HEK293 (cell line): Measurements from ENCODE around the gene ANAPC5.

ENCODE experiments used
- CTCF ChIA-PET: fragments of 350-600 bp; formaldehyde crosslinking; extraction: SDS; loops from one replicate; lab custom pipeline; 2021; ENCODE audit warnings: antibody characterized with exemption; lab: Yijun Ruan, JAX
- POLR2A ChIA-PET: fragments of 300-600 bp; formaldehyde crosslinking; extraction: SDS; loops from one replicate; lab custom pipeline; 2020; ENCODE audit warnings: antibody characterized with exemption, inconsistent platforms; lab: Yijun Ruan, JAX
- H3K27ac ChIP-seq: fragments of 200-500 bp; sonication (Bioruptor generic); 2 replicates; pipeline ENCODE4 v1.5.1; 2014; ENCODE audit warnings: low read depth, low read length, control low read depth, inconsistent platforms; ENCODE audit errors: extremely low read depth
- H3K36me3 ChIP-seq, 2 experiments: fragments of 200-500 bp in 1 of 2; sonication (Bioruptor generic) in 1 of 2; 1 replicate in 1 of 2; 2 replicates in 1 of 2; pipeline ENCODE4 v1.5.1; 2014 to 2017; ENCODE audit warnings: inconsistent platforms in 2 of 2, low read length in 2 of 2; ENCODE audit not compliant: control insufficient read depth in 2 of 2, insufficient read depth in 1 of 2
- H3K4me1 ChIP-seq: fragments of 200-500 bp; sonication (Bioruptor generic); 2 replicates; pipeline ENCODE4 v1.5.1; 2014; ENCODE audit warnings: mild to moderate bottlenecking, low read length, inconsistent platforms; ENCODE audit not compliant: control insufficient read depth, insufficient read depth
- H3K4me3 ChIP-seq: 2 replicates; pipeline ENCODE4 v1.5.1; 2011; ENCODE audit warnings: low read depth, mild to moderate bottlenecking, control low read depth, low read length, moderate library complexity
- H3K9me3 ChIP-seq: fragments of 200-500 bp; sonication (Bioruptor generic); 2 replicates; pipeline ENCODE4 v1.5.1; 2014; ENCODE audit warnings: low read depth, low read length, inconsistent platforms; ENCODE audit not compliant: control insufficient read depth, insufficient read depth
- CTCF ChIP-seq: fragments of 450-650 bp; formaldehyde crosslinking; IDR thresholded peaks from 2 replicates; pipeline ENCODE4 v1.5.1; 2016; ENCODE audit warnings: missing biosample characterization, missing genetic modification characterization
- GLIS2 ChIP-seq: fragments of 450-650 bp; formaldehyde crosslinking; IDR thresholded peaks from 2 replicates; pipeline ENCODE4 v1.5.1; 2016; ENCODE audit warnings: missing biosample characterization, missing genetic modification characterization
- IKZF3 ChIP-seq: fragments of 450-650 bp; IDR thresholded peaks from 2 replicates; pipeline ENCODE4 v1.5.0; 2018; ENCODE audit warnings: missing biosample characterization, mild to moderate bottlenecking, missing genetic modification characterization, moderate library complexity
- OVOL3 ChIP-seq: fragments of 450-650 bp; formaldehyde crosslinking; IDR thresholded peaks from 2 replicates; pipeline ENCODE4 v1.5.1; 2016; ENCODE audit warnings: missing biosample characterization, missing genetic modification characterization
- PRDM2 ChIP-seq: fragments of 450-650 bp; formaldehyde crosslinking; IDR thresholded peaks from 2 replicates; pipeline ENCODE4 v1.5.1; 2016; ENCODE audit warnings: missing biosample characterization, missing genetic modification characterization, borderline replicate concordance
- PRDM4 ChIP-seq: fragments of 450-650 bp; formaldehyde crosslinking; IDR thresholded peaks from 2 replicates; pipeline ENCODE4 v1.5.1; 2017; ENCODE audit warnings: missing biosample characterization, missing genetic modification characterization
- SETDB1 ChIP-seq: IDR thresholded peaks from one replicate; pipeline ENCODE4 v1.6.1; 2017; ENCODE audit warnings: mild to moderate bottlenecking, low read length, moderate library complexity, mixed read lengths; ENCODE audit not compliant: insufficient read length
- TCF7L2 ChIP-seq: IDR thresholded peaks from 2 replicates; pipeline ENCODE4 v1.6.1; 2011; ENCODE audit warnings: low read depth, mild to moderate bottlenecking, inconsistent platforms, low read length, moderate library complexity, borderline replicate concordance
- ZBTB11 ChIP-seq: fragments of 450-650 bp; formaldehyde crosslinking; conservative IDR thresholded peaks from 2 replicates; pipeline ENCODE4 v1.5.1; 2016; ENCODE audit warnings: low read depth, missing biosample characterization, missing genetic modification characterization
- ZFP3 ChIP-seq: fragments of 450-650 bp; formaldehyde crosslinking; IDR thresholded peaks from 2 replicates; pipeline ENCODE4 v1.5.1; 2016; ENCODE audit warnings: low read depth, missing biosample characterization, missing genetic modification characterization
- ZNF280C ChIP-seq: fragments of 450-650 bp; formaldehyde crosslinking; IDR thresholded peaks from 2 replicates; pipeline ENCODE4 v1.5.1; 2016; ENCODE audit warnings: missing biosample characterization, missing genetic modification characterization
- ZNF426 ChIP-seq: fragments of 450-650 bp; formaldehyde crosslinking; IDR thresholded peaks from 2 replicates; pipeline ENCODE4 v1.5.1; 2017; ENCODE audit warnings: missing biosample characterization, missing genetic modification characterization, mild to moderate bottlenecking, inconsistent platforms, moderate library complexity
- ZNF654 ChIP-seq: fragments of 450-650 bp; formaldehyde crosslinking; IDR thresholded peaks from 2 replicates; pipeline ENCODE4 v1.5.1; 2016; ENCODE audit warnings: low read depth, missing biosample characterization, missing genetic modification characterization
- ZNF76 ChIP-seq: fragments of 450-650 bp; formaldehyde crosslinking; IDR thresholded peaks from 2 replicates; pipeline ENCODE4; 2016; ENCODE audit warnings: low read depth, missing biosample characterization, missing genetic modification characterization, borderline replicate concordance
- ZNF843 ChIP-seq: fragments of 450-650 bp; formaldehyde crosslinking; IDR thresholded peaks from 2 replicates; pipeline ENCODE4 v1.5.1; 2016; ENCODE audit warnings: missing biosample characterization, missing genetic modification characterization
- ZSCAN18 ChIP-seq: fragments of 450-650 bp; formaldehyde crosslinking; IDR thresholded peaks from 2 replicates; pipeline ENCODE4 v1.5.1; 2016; ENCODE audit warnings: missing biosample characterization, missing genetic modification characterization

The ANAPC5 gene

GRCh38 chr12:121351820-121352681 lies at the start of gene ANAPC5:
ANAPC5 (minus strand) TSS chr12:121352411; CDS start chr12:121352340, 71 bp downstream.
- peak within 1 kb of the TSS; percentile 72 for H3K27ac ChIP-seq
- H3K4me3 ChIP-seq, result peak within 1 kb of the TSS; percentile 93
- no peaks in the 10 kb centered on the region for H3K4me1 ChIP-seq
- peaks cover 5 to 12% of the 10 kb centered on the region in 2 experiments; a peak in 2 of 3 replicates for H3K36me3 ChIP-seq
- no peaks in the 10 kb centered on the region for H3K9me3 ChIP-seq
- ChIA-PET CTCF (interaction anchor here (0.6 to 4.9 kb wide), 5 partner anchors 14 to 127 kb away, joined by 3 to 33 read pairs (median 3); no protein-coding TSS in a partner anchor), POLR2A (interaction anchor here (0.6 to 2.8 kb wide), 17 partner anchors 12 to 336 kb away, joined by 3 to 65 read pairs (median 5); partner anchors contain the start of genes CAMKK2 and RNF34)
- TF ChIP-seq ZNF843 (tag by site-specific recombination) (no peak; the same call in 1 of the 2 replicates), ZBTB11 (tag by site-specific recombination) (peak; percentile 100), PRDM2 (tag by site-specific recombination) (0 out of 2 replicates have a peak, but pooled peaks have one; percentile 45), ZNF426 (tag by site-specific recombination) (no peak), SETDB1 (no peak), CTCF (peak; percentile 62; the same call in 1 of the 2 replicates), ZNF76 (tag by site-specific recombination) (peak; percentile 78), OVOL3 (tag by site-specific recombination) (peak; percentile 74; the same call in 1 of the 2 replicates), ZNF280C (tag by site-specific recombination) (no peak), ZFP3 (tag by site-specific recombination) (no peak), ZNF654 (no peak; the same call in 1 of the 2 replicates), IKZF3 (tag by site-specific recombination) (peak; percentile 96), GLIS2 (peak; percentile 94), ZSCAN18 (tag by site-specific recombination) (peak; percentile 41; the same call in 1 of the 2 replicates), PRDM4 (tag by site-specific recombination) (peak; percentile 88), TCF7L2 (no peak)
